ENCODE measurements around the gene TRIP13.

DNA sequence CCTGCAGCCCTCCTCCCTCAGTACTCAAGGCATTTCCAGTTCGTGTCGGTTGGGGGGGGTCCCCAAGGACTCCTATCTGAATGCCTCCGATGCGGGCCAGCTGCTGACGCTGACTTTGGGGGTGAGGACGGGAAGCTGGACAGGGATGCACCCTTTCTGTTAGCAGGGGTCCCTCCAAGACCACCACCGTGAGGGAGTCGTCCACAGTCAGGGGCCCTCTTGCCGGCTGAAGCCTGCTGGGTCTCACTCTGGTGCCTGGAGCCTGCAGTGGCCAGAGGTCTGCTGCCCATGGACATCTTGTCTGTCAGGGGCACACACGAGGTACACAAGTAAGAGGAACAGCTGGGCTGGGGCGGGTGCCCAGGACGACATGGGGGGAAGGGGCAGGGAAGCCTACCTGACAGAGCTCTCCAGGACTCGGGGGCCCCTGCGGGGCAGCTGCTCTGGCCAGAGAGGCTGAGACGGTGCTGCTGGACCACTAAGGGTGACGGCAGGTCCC is 32.8 kb upstream of the TRIP13 start:
- no peak for TF ChIP-seq POLR2AphosphoS5 (IDR thresholded peaks at IDR 0.05; ENCODE audit: low read depth, low read length)
- TF ChIP-seq, protein P1, sequence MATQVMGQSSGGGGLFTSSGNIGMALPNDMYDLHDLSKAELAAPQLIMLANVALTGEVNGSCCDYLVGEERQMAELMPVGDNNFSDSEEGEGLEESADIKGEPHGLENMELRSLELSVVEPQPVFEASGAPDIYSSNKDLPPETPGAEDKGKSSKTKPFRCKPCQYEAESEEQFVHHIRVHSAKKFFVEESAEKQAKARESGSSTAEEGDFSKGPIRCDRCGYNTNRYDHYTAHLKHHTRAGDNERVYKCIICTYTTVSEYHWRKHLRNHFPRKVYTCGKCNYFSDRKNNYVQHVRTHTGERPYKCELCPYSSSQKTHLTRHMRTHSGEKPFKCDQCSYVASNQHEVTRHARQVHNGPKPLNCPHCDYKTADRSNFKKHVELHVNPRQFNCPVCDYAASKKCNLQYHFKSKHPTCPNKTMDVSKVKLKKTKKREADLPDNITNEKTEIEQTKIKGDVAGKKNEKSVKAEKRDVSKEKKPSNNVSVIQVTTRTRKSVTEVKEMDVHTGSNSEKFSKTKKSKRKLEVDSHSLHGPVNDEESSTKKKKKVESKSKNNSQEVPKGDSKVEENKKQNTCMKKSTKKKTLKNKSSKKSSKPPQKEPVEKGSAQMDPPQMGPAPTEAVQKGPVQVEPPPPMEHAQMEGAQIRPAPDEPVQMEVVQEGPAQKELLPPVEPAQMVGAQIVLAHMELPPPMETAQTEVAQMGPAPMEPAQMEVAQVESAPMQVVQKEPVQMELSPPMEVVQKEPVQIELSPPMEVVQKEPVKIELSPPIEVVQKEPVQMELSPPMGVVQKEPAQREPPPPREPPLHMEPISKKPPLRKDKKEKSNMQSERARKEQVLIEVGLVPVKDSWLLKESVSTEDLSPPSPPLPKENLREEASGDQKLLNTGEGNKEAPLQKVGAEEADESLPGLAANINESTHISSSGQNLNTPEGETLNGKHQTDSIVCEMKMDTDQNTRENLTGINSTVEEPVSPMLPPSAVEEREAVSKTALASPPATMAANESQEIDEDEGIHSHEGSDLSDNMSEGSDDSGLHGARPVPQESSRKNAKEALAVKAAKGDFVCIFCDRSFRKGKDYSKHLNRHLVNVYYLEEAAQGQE (IDR thresholded peaks at IDR 0.05; ENCODE audit: insufficient read depth in 1 of 2, low read depth in 2 of 2, low read length in 2 of 2): no peak

Measured in PFSK-1 (cell line).